WTC11 (cell line): ENCODE results near the gene RNF43.

Source experiments
- ARID4B ChIP-seq: sonication (generic); formaldehyde crosslinking; IDR thresholded peaks from 2 replicates; pipeline ENCODE4 v1.8.0; 2023; ENCODE audit warnings: missing genetic modification reagents, mild to moderate bottlenecking, borderline replicate concordance
- ATF1 ChIP-seq: sonication (generic); formaldehyde crosslinking; IDR thresholded peaks from 2 replicates; pipeline ENCODE4 v1.8.1; 2023; ENCODE audit warnings: mild to moderate bottlenecking, moderate library complexity, missing genetic modification reagents
- ELF4 ChIP-seq: sonication (generic); formaldehyde crosslinking; IDR thresholded peaks from 2 replicates; pipeline ENCODE4 v1.8.1; 2022; ENCODE audit warnings: low read depth, mild to moderate bottlenecking, moderate library complexity, missing genetic modification reagents
- MAX ChIP-seq: sonication (generic); formaldehyde crosslinking; IDR thresholded peaks from 2 replicates; pipeline ENCODE4 v1.8.0; 2022; ENCODE audit warnings: mild to moderate bottlenecking, missing genetic modification reagents
- OVOL2 ChIP-seq: fragments of 250-450 bp; sonication (Bioruptor Pico); IDR thresholded peaks from 2 replicates; pipeline ENCODE4 v1.9.0; 2021; ENCODE audit warnings: mild to moderate bottlenecking, borderline replicate concordance
- PRRX2 ChIP-seq: fragments of 250-450 bp; sonication (Bioruptor Pico); IDR thresholded peaks from 2 replicates; pipeline ENCODE4 v1.8.0; 2021; ENCODE audit warnings: mild to moderate bottlenecking
- ZNF138 ChIP-seq: sonication (generic); formaldehyde crosslinking; conservative IDR thresholded peaks from 2 replicates; pipeline ENCODE4 v1.8.1; 2022; ENCODE audit warnings: mild to moderate bottlenecking, moderate library complexity, missing genetic modification reagents
- TF ChIP-seq, protein P1 (sequence below): sonication (generic); formaldehyde crosslinking; IDR thresholded peaks from 2 replicates; pipeline ENCODE4 v1.8.0; 2022; ENCODE audit warnings: missing genetic modification reagents
- TF ChIP-seq, protein P2 (sequence below): fragments of 200-600 bp; IDR thresholded peaks from 2 replicates; pipeline ENCODE4 v1.8.0; 2022; ENCODE audit warnings: antibody characterized with exemption
- TF ChIP-seq, protein P3 (sequence below): sonication (generic); formaldehyde crosslinking; IDR thresholded peaks from 2 replicates; pipeline ENCODE4 v1.8.1; 2022; ENCODE audit warnings: missing genetic modification reagents, borderline replicate concordance
- TF ChIP-seq, protein P4 (sequence below): sonication (generic); formaldehyde crosslinking; IDR thresholded peaks from 2 replicates; pipeline ENCODE4 v1.8.1; 2022; ENCODE audit warnings: low read depth, missing genetic modification reagents, borderline replicate concordance
- TF ChIP-seq, protein P5 (sequence below): sonication (generic); formaldehyde crosslinking; IDR thresholded peaks from 2 replicates; pipeline ENCODE4 v1.8.0; 2022; ENCODE audit warnings: mild to moderate bottlenecking, missing genetic modification reagents
- TF ChIP-seq, protein P6 (sequence below): sonication (generic); formaldehyde crosslinking; IDR thresholded peaks from 2 replicates; pipeline ENCODE4 v1.8.1; 2023; ENCODE audit warnings: mild to moderate bottlenecking, moderate library complexity, missing genetic modification reagents

- TF ChIP-seq, protein P1, sequence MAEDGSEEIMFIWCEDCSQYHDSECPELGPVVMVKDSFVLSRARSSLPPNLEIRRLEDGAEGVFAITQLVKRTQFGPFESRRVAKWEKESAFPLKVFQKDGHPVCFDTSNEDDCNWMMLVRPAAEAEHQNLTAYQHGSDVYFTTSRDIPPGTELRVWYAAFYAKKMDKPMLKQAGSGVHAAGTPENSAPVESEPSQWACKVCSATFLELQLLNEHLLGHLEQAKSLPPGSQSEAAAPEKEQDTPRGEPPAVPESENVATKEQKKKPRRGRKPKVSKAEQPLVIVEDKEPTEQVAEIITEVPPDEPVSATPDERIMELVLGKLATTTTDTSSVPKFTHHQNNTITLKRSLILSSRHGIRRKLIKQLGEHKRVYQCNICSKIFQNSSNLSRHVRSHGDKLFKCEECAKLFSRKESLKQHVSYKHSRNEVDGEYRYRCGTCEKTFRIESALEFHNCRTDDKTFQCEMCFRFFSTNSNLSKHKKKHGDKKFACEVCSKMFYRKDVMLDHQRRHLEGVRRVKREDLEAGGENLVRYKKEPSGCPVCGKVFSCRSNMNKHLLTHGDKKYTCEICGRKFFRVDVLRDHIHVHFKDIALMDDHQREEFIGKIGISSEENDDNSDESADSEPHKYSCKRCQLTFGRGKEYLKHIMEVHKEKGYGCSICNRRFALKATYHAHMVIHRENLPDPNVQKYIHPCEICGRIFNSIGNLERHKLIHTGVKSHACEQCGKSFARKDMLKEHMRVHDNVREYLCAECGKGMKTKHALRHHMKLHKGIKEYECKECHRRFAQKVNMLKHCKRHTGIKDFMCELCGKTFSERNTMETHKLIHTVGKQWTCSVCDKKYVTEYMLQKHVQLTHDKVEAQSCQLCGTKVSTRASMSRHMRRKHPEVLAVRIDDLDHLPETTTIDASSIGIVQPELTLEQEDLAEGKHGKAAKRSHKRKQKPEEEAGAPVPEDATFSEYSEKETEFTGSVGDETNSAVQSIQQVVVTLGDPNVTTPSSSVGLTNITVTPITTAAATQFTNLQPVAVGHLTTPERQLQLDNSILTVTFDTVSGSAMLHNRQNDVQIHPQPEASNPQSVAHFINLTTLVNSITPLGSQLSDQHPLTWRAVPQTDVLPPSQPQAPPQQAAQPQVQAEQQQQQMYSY = no peak
- TF ChIP-seq, protein P2, sequence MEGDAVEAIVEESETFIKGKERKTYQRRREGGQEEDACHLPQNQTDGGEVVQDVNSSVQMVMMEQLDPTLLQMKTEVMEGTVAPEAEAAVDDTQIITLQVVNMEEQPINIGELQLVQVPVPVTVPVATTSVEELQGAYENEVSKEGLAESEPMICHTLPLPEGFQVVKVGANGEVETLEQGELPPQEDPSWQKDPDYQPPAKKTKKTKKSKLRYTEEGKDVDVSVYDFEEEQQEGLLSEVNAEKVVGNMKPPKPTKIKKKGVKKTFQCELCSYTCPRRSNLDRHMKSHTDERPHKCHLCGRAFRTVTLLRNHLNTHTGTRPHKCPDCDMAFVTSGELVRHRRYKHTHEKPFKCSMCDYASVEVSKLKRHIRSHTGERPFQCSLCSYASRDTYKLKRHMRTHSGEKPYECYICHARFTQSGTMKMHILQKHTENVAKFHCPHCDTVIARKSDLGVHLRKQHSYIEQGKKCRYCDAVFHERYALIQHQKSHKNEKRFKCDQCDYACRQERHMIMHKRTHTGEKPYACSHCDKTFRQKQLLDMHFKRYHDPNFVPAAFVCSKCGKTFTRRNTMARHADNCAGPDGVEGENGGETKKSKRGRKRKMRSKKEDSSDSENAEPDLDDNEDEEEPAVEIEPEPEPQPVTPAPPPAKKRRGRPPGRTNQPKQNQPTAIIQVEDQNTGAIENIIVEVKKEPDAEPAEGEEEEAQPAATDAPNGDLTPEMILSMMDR = no peak
- TF ChIP-seq, protein P3, sequence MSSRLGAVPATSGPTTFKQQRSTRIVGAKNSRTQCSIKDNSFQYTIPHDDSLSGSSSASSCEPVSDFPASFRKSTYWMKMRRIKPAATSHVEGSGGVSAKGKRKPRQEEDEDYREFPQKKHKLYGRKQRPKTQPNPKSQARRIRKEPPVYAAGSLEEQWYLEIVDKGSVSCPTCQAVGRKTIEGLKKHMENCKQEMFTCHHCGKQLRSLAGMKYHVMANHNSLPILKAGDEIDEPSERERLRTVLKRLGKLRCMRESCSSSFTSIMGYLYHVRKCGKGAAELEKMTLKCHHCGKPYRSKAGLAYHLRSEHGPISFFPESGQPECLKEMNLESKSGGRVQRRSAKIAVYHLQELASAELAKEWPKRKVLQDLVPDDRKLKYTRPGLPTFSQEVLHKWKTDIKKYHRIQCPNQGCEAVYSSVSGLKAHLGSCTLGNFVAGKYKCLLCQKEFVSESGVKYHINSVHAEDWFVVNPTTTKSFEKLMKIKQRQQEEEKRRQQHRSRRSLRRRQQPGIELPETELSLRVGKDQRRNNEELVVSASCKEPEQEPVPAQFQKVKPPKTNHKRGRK (CRISPR knock-in tag) = no peak
- TF ChIP-seq ATF1 (CRISPR knock-in tag) = no peak
- no peak for TF ChIP-seq ARID4B (CRISPR knock-in tag)
- TF ChIP-seq, protein P4, sequence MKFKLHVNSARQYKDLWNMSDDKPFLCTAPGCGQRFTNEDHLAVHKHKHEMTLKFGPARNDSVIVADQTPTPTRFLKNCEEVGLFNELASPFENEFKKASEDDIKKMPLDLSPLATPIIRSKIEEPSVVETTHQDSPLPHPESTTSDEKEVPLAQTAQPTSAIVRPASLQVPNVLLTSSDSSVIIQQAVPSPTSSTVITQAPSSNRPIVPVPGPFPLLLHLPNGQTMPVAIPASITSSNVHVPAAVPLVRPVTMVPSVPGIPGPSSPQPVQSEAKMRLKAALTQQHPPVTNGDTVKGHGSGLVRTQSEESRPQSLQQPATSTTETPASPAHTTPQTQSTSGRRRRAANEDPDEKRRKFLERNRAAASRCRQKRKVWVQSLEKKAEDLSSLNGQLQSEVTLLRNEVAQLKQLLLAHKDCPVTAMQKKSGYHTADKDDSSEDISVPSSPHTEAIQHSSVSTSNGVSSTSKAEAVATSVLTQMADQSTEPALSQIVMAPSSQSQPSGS (CRISPR knock-in tag) = no peak
- no peak for TF ChIP-seq OVOL2 (CRISPR knock-in tag)
- TF ChIP-seq ZNF138 (CRISPR knock-in tag) = no peak
- TF ChIP-seq ELF4 = no peak
- TF ChIP-seq, protein P5, sequence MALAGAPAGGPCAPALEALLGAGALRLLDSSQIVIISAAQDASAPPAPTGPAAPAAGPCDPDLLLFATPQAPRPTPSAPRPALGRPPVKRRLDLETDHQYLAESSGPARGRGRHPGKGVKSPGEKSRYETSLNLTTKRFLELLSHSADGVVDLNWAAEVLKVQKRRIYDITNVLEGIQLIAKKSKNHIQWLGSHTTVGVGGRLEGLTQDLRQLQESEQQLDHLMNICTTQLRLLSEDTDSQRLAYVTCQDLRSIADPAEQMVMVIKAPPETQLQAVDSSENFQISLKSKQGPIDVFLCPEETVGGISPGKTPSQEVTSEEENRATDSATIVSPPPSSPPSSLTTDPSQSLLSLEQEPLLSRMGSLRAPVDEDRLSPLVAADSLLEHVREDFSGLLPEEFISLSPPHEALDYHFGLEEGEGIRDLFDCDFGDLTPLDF (CRISPR knock-in tag) = no peak
- TF ChIP-seq PRRX2 (CRISPR knock-in tag) = no peak
- TF ChIP-seq, protein P6, sequence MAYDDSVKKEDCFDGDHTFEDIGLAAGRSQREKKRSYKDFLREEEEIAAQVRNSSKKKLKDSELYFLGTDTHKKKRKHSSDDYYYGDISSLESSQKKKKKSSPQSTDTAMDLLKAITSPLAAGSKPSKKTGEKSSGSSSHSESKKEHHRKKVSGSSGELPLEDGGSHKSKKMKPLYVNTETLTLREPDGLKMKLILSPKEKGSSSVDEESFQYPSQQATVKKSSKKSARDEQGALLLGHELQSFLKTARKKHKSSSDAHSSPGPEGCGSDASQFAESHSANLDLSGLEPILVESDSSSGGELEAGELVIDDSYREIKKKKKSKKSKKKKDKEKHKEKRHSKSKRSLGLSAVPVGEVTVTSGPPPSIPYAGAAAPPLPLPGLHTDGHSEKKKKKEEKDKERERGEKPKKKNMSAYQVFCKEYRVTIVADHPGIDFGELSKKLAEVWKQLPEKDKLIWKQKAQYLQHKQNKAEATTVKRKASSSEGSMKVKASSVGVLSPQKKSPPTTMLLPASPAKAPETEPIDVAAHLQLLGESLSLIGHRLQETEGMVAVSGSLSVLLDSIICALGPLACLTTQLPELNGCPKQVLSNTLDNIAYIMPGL = no peak
- no peak for TF ChIP-seq MAX (CRISPR knock-in tag)
Observed at GRCh38 chr17:58416396-58416795, 938 bp downstream of the RNF43 start.
